Chondrocyte (in vitro differentiated cells): ENCODE results near the gene SENP8. TPM values are rescaled to one million over a fixed set of nuclear protein-coding genes. Genes with fewer than 3 reads are reported as not detected.

ENCODE experiments used
- DNase-seq: peaks from one replicate; pipeline ENCODE4 v3.0.0; 2021; ENCODE audit warnings: mixed read lengths, low spot score
- H3K27ac Mint-ChIP-seq: one replicate; pipeline ENCODE4 v1.8.0; 2021; ENCODE audit warnings: mild to moderate bottlenecking, moderate library complexity, mixed read lengths; ENCODE audit not compliant: unreplicated experiment
- H3K27me3 Mint-ChIP-seq: 2 replicates; pipeline ENCODE4 v1.8.0; 2021; ENCODE audit warnings: low read depth, mixed read lengths
- H3K36me3 Mint-ChIP-seq: 2 replicates; pipeline ENCODE4 v1.8.0; 2021; ENCODE audit warnings: low read depth, mixed read lengths
- H3K4me1 Mint-ChIP-seq: 2 replicates; pipeline ENCODE4 v1.8.0; 2021; ENCODE audit warnings: low read depth, mild to moderate bottlenecking, mixed read lengths
- H3K4me3 Mint-ChIP-seq: one replicate; pipeline ENCODE4 v1.8.0; 2021; ENCODE audit warnings: mild to moderate bottlenecking, moderate library complexity, mixed read lengths; ENCODE audit not compliant: unreplicated experiment
- H3K9me3 Mint-ChIP-seq: 2 replicates; pipeline ENCODE4 v1.8.0; 2021; ENCODE audit warnings: low read depth, mixed read lengths
- total RNA-seq: library from RNA; stranded (reverse); gene quantifications from 3 replicates; pipeline ENCODE4 v1.2.1, GENCODE V29; 2021
- TF ChIP-seq, protein P1 (sequence below): fragments of 200-600 bp; sonication (generic); IDR thresholded peaks from 2 replicates; pipeline ENCODE4 v1.5.0; 2021; ENCODE audit warnings: antibody characterized with exemption, mild to moderate bottlenecking, moderate library complexity

Gene SENP8
- total RNA-seq, 1 donor from 2014 or later: 2.9 TPM

DNA sequence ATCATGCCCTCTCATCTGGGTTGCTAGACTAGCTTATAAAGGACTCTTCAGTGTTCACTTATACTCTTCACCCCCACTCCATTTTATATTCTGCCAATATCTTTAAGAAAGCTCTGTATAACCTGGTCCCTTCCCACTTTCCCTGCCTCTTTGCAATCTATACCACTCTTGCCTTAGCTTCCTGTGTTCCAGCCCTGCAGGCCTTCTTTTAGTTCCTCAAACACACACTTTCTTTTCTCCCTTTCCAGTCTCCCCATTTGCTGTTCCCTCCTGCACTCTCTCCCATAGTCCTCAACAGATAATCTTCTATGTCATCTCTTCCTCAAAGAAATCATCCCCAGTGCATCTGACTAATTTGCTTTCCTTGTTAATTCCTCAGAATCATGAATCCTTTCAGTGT lies 28.7 kb downstream of the SENP8 start:
- TF ChIP-seq, protein P1, sequence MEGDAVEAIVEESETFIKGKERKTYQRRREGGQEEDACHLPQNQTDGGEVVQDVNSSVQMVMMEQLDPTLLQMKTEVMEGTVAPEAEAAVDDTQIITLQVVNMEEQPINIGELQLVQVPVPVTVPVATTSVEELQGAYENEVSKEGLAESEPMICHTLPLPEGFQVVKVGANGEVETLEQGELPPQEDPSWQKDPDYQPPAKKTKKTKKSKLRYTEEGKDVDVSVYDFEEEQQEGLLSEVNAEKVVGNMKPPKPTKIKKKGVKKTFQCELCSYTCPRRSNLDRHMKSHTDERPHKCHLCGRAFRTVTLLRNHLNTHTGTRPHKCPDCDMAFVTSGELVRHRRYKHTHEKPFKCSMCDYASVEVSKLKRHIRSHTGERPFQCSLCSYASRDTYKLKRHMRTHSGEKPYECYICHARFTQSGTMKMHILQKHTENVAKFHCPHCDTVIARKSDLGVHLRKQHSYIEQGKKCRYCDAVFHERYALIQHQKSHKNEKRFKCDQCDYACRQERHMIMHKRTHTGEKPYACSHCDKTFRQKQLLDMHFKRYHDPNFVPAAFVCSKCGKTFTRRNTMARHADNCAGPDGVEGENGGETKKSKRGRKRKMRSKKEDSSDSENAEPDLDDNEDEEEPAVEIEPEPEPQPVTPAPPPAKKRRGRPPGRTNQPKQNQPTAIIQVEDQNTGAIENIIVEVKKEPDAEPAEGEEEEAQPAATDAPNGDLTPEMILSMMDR: no peak
- no peak for DNase-seq
- no peaks in the 10 kb centered on the region for H3K4me1 Mint-ChIP-seq
- no peaks in the 10 kb centered on the region for H3K27me3 Mint-ChIP-seq
- H3K36me3 Mint-ChIP-seq: no peaks in the 10 kb centered on the region
- no peaks in the 10 kb centered on the region for H3K9me3 Mint-ChIP-seq
- no peak overlapping the region for H3K27ac Mint-ChIP-seq
- H3K4me3 Mint-ChIP-seq: no peak overlapping the region

DNA sequence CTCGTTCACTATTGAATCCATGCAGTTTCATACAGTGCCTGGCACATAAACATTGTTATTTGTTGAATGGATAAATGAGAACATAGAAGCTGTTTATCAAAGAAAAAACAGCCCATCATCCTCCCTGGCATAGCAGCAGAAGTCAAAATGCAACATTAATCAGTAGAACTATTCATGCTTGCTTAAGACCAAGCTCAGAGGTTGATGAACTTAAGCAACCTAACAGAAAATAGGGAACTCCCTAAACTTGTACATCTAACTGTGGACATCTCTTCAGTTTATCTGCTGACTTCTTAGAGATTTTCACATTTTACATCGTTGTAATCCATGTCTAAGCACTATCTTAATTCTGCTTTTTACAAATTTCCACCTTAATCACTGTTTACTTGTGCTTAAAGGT lies 29.2 kb downstream of the SENP8 start:
- DNase-seq: no peak

DNA sequence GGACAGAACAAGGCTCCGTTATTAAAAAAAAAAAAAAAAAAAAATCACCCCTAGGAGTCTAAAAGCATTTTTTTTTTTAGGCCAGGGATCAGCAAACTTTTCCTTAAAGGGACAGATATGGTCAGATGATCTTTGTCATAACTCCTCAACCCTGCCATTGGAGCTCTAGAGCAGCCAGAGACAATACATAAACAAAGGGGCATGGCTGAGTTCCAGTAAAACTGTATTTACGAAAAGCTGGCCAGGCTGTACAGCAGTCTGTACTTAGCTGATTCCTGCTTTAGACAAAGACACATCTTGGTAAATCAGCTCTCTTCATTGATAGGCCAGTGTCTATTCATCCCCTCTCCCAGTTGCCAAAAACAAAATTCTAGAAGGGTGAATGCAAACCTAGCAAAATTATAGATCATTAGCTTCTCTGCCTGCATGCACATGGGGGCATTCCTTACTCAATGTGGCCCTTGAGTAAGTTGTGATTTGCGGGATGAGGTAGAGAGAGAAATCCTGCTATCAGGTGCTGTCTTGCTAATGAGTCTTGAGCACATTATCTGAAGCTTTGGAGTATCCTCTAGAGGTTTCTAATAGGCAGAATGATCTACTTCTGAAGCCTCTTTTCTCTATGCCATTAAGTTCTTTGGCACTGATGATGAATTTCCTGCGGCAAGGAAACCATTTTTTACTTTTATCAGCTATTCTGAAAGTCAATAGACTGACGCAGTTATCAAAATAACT lies 35.2 kb downstream of the SENP8 start:
- no peak for DNase-seq
- Mint-ChIP-seq H3K27me3 (no peaks in the 10 kb centered on the region), H3K27ac (no peak overlapping the region), H3K9me3 (no peaks in the 10 kb centered on the region), H3K4me1 (peaks cover 12% of the 10 kb centered on the region), H3K36me3 (no peaks in the 10 kb centered on the region), H3K4me3 (no peak overlapping the region)
- TF ChIP-seq, protein P1: no peak

More for the DNA sequence above, 29.2 kb downstream of the SENP8 start:
- Mint-ChIP-seq H3K27ac (no peak overlapping the region), H3K9me3 (no peaks in the 10 kb centered on the region), H3K36me3 (no peaks in the 10 kb centered on the region), H3K4me3 (no peak overlapping the region), H3K27me3 (no peaks in the 10 kb centered on the region), H3K4me1 (no peaks in the 10 kb centered on the region)
- TF ChIP-seq, protein P1: no peak

DNA sequence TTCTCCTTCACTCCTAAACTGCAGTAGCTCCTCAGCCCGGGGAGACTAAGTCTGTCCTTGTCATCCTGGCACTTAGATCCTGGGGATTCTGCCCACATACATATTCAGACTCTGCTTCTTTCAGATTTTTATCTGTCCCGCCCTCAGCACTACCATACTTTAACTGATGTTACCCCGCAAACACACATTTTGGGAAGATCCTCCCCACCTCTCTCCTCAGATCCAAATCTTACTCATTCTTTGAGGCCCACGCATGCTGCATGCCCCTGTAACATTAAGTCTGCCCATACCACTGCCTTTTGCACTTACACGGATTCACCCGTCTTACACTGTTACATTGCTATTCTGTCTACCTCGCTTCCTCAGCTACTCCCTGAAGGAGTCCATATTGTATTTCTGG lies 36.1 kb downstream of the SENP8 start:
- Mint-ChIP-seq H3K9me3 (no peaks in the 10 kb centered on the region), H3K36me3 (no peaks in the 10 kb centered on the region), H3K4me1 (peaks cover 12% of the 10 kb centered on the region), H3K27me3 (no peaks in the 10 kb centered on the region), H3K27ac (no peak overlapping the region), H3K4me3 (no peak overlapping the region)
- TF ChIP-seq, protein P1: no peak
- DNase-seq: no peak

DNA sequence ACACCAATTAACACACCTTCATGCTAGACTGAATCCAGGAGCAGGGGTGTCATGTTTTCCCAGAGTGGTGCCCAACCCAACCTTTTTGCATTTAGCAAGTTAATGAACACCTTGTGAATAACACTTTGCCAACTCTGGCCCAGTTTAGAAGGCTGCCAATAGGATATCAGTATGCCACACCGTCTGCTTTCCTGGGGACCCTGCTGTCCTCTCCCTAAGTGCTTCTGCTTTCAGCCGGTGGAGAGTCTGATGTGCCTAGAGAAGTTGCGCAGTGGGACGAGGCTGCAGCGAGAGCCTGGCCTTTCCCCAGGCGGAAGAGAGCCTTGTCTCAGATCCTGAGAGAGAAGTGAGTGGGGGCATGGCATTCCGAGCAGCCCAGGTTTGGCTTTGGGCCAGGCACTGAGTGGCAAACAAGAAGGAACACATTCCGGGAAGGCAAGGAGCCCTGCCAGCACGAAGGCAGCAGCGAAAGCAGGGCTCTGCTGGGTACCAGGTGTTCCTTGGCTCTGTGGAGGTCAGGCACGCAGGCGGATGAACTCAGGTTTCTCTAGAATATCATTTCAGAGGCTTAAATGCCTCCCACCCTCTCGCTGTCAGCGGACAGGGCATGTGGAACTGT lies 36.9 kb downstream of the SENP8 start:
- no peak for DNase-seq
- Mint-ChIP-seq H3K27ac (peak overlapping the region; percentile 80), H3K4me1 (peaks cover 12% of the 10 kb centered on the region), H3K9me3 (no peaks in the 10 kb centered on the region), H3K36me3 (no peaks in the 10 kb centered on the region), H3K27me3 (no peaks in the 10 kb centered on the region), H3K4me3 (peak overlapping the region; percentile 71)
- TF ChIP-seq, protein P1: no peak
